GM12801 (cell line): ENCODE results near the gene SURF4.

Experiments
- TF ChIP-seq, protein P1 (sequence below): IDR thresholded peaks from one replicate; pipeline ENCODE4 v1.5.1; 2011; ENCODE audit warnings: control low read depth; ENCODE audit not compliant: insufficient read length; ENCODE audit errors: extremely low read depth

The SURF4 gene

DNA sequence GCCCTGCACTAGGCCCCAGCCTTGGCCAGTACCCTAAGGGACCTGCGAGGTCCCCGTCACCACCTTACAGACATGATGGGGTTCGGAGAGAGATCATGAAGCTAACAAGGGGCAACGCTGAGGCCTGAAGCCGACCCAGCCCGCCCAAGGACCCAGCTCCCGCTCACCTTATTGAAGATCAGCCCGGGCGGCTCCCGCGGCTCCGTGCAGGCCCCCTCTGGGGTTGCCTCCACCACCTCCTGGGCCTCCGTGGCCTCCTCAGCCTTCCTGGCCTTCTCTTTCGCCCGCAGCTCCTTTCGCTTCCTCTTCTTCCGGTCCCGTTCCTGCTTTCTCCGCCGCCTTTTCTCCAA is 43.5 kb downstream of the SURF4 start:
- TF ChIP-seq, protein P1, sequence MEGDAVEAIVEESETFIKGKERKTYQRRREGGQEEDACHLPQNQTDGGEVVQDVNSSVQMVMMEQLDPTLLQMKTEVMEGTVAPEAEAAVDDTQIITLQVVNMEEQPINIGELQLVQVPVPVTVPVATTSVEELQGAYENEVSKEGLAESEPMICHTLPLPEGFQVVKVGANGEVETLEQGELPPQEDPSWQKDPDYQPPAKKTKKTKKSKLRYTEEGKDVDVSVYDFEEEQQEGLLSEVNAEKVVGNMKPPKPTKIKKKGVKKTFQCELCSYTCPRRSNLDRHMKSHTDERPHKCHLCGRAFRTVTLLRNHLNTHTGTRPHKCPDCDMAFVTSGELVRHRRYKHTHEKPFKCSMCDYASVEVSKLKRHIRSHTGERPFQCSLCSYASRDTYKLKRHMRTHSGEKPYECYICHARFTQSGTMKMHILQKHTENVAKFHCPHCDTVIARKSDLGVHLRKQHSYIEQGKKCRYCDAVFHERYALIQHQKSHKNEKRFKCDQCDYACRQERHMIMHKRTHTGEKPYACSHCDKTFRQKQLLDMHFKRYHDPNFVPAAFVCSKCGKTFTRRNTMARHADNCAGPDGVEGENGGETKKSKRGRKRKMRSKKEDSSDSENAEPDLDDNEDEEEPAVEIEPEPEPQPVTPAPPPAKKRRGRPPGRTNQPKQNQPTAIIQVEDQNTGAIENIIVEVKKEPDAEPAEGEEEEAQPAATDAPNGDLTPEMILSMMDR, result no peak

DNA sequence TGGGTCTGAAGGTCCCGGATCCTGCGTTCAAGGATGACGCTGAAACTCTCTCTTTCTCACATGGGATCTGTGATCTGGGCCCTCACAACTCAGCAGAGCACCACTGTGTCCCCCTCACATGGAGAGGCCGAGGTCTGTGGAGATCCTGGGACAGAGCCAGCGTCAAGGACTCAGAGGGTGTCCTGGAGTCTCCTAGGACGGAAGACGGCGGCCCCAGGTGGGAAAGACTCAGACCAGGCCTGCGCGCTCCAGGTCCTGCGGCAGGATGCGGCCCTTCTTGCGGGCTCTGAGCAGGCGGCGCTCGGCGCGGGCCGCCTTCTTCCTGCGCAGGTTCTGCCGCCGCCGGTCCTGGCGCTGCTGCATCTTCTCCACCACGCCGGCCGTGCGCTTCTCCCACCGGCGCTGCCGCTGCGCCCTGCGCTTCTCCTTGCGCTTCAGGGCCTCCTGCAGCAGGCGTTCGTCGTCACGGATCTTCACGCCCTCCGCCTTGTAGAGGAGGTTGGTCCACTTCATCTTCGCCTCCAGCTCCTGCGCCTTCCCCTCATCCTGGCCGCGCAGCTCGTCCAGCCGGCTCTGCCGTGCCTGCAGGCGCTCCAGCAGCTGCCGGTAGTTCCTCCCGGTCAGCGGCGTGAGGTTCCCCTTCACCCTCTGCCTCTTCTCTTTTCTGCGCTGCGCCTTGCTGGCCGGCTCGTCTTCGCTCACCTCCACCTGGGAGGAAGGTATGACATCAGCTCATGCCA is 44.0 kb downstream of the SURF4 start:
- TF ChIP-seq, protein P1, result no peak

DNA sequence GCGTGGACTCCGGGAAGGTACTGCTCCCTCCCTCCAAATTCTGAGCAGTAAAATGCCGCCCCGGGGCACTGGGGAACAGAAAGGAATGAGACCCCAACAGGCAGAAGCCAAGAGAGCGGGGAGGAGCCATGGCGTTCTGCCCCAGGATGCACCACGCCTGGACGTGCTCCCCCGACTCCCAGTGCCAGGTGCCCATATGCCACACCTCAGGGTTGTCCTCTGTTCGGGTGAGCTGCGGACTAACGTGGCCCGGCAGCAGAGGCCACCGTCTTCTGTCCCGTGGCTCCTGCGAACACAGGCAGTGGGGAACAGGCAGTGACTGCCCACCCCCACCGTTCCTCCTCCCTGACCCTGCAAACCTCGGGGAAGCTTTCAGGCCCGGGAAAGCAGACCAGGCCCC is 44.6 kb downstream of the SURF4 start:
- TF ChIP-seq, protein P1, result no peak

DNA sequence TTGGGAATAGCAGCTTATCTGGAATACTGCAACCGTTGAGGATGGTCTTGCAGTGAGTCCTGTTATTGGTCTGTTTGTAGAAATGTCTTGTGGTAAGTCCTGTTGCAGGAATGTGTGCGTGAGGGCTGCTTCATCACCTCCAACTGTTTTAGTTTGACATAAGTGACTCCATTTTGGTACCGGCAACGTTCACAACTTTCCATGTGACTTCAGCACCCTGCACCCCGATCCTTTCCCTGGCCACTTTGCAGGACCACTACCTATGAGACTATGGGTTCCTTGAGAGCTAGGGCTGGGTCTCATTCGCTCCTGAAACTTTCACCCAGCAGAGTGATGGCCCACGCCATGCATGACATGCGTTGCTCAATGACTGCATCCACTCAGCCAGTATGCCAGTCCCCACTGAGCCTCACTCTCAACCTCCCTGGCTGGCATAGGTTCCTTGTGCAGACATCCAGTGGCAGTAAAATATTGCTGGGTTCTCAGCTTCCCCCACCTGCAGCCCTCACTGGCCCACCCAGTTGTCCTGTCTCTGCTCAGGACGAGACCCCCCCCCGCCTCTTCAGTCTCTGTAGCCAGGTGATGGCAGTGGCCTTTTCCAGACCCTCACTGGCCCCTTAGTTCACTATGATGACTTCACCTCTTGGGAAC is 47.9 kb downstream of the SURF4 start:
- TF ChIP-seq, protein P1, result no peak

DNA sequence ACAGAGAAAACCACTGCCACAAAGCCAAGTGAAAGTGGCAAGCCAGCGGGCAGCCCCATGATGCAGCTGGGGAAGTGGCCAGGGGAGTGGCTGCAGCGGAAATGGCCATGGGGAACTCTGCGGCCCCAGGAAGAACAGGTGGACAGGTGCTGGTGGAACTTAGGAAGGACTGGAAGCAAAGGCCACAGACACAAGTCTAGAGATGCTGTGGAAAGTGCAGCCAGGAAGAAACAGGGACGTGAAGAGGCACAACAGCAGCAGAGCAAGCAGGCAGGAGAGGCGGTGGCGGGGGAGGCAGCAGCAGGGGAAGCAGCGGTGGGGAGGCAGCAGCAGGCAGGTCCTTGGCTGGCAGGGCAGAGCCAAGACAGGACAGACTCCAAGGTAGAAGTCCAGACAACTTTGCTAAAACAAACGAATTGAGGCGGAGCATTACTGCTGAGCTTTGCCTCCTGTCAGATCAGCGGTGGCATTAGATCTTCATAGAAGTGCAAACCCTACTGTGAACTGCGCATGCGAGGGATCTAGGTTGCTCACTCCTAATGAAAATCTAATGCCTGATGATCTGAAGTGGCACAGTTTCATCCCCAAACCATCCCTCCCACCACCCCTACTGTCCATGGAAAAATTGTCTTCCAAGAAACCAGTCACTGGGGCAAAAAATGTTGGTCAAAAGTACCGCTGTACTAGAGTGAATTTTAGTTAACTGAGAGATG is 51.7 kb downstream of the SURF4 start:
- TF ChIP-seq, protein P1, result no peak

DNA sequence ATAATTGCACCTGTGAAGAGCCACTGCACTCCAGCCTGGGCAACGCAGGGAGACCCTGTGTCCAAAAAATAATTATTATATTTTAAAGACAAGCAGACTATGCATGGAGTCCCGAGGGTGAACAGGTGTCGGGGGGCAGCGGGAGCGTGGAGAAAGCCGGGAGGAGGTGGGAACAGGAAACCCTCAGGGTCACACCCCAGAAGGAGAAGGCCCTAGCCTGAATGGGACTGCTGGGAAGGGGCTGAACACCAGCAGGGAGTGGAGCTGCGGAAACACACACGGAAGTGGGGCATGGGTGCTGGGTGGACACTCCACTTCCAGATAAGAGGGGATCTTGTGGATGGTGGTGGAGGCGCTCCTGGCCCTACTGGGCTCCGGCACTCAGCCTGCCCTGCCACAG is 52.6 kb downstream of the SURF4 start:
- TF ChIP-seq, protein P1, result no peak

DNA sequence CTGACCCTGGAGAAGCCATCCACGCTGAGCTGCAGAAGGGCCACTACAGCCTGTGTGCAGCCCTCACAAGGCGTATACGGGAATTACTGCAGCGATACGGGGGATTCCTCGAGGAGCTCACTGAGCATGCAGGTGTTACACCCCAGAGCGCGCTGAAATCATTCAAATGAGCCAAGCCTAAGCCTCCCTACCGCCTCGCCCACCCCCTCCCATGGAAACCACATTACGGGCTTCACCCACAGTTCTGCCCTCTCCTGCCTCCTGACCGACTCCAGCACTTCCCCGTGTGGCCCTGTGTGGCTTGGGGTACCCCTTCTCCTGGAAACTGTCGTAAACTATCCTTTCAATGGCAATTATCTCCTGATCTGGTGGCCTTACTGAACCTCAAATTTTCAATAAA is 53.2 kb downstream of the SURF4 start:
- TF ChIP-seq, protein P1, result no peak
